DND-41 (cell line): ENCODE measurements around the gene GLMN.

Source experiments
- ATAC-seq: fragments of 200-7000 bp; cut with Tn5 transposase; 3 replicates; pipeline ENCODE4 v1.9.1; 2021; ENCODE audit warnings: low read depth; ENCODE audit not compliant: insufficient read depth
- DNase-seq: peaks from one replicate; pipeline ENCODE4 v3.0.0-alpha.2; 2020
- H2AFZ ChIP-seq: 2 replicates; pipeline ENCODE4 v1.6.0; 2012; ENCODE audit warnings: low read depth, low read length
- H3K27ac ChIP-seq: 2 replicates; pipeline ENCODE4 v1.5.1; 2012; ENCODE audit warnings: low read length, inconsistent platforms
- H3K27me3 ChIP-seq: fragments of 200-600 bp; sonication (generic); 2 replicates; pipeline ENCODE4 v1.6.0; 2012; ENCODE audit warnings: low read length, mild to moderate bottlenecking, inconsistent platforms; ENCODE audit not compliant: insufficient read depth, poor library complexity
- H3K36me3 ChIP-seq: 2 replicates; pipeline ENCODE4 v1.5.1; 2012; ENCODE audit warnings: low read length, inconsistent platforms; ENCODE audit not compliant: insufficient read depth
- H3K4me1 ChIP-seq: 2 replicates; pipeline ENCODE4 v1.5.1; 2012; ENCODE audit warnings: mild to moderate bottlenecking, low read length; ENCODE audit not compliant: insufficient read depth
- H3K4me2 ChIP-seq: 2 replicates; pipeline ENCODE4 v1.6.0; 2012; ENCODE audit warnings: mild to moderate bottlenecking, moderate library complexity, low read length, inconsistent platforms; ENCODE audit not compliant: insufficient read depth
- H3K4me3 ChIP-seq, 2 experiments: fragments of 200-600 bp in 1 of 2; shearing (Covaris generic) in 1 of 2; 2 replicates each; pipeline ENCODE4 v1.5.1; 2012 to 2016; ENCODE audit warnings: inconsistent platforms in 2 of 2, low read length in 2 of 2, mild to moderate bottlenecking in 2 of 2, low read depth in 1 of 2, moderate library complexity in 1 of 2
- H3K79me2 ChIP-seq: 2 replicates; pipeline ENCODE4 v1.6.0; 2012; ENCODE audit warnings: low read length, inconsistent platforms; ENCODE audit not compliant: insufficient read depth
- H3K9ac ChIP-seq: 2 replicates; pipeline ENCODE4 v1.6.0; 2012; ENCODE audit warnings: low read depth, mild to moderate bottlenecking, inconsistent platforms, low read length, moderate library complexity
- H3K9me3 ChIP-seq: 2 replicates; pipeline ENCODE4 v1.5.1; 2012; ENCODE audit warnings: low read length, moderate library complexity, mild to moderate bottlenecking, inconsistent platforms; ENCODE audit not compliant: insufficient read depth, severe bottlenecking
- H4K20me1 ChIP-seq: 2 replicates; pipeline ENCODE4 v1.6.0; 2012; ENCODE audit warnings: low read length; ENCODE audit not compliant: insufficient read depth
- CTCF ChIP-seq: IDR thresholded peaks from 2 replicates; pipeline ENCODE4 v1.5.1; 2012; ENCODE audit warnings: borderline replicate concordance, low read length, moderate library complexity, mild to moderate bottlenecking; ENCODE audit not compliant: poor library complexity, severe bottlenecking; ENCODE audit errors: extremely low read depth
- EZH2 ChIP-seq: IDR thresholded peaks from 3 replicates; pipeline ENCODE4 v1.6.1; 2012; ENCODE audit warnings: borderline replicate concordance, low read depth, mild to moderate bottlenecking, moderate library complexity, low read length, inconsistent platforms; ENCODE audit not compliant: severe bottlenecking

The GLMN gene

GRCh38 chr1:92298573-92299476 lies at the start of gene GLMN, which contains the start of gene RPAP2:
Gene GLMN (minus strand): TSS chr1:92298987. CDS start chr1:92297999, 988 bp downstream.
Gene RPAP2 (plus strand): TSS chr1:92299059. CDS start chr1:92299074, 15 bp downstream.
- no peak for TF ChIP-seq EZH2
- no peak for TF ChIP-seq CTCF
- Histone ChIP-seq H3K4me1 (peaks cover 47% of the 10 kb centered on the region), H3K27me3 (no peaks in the 10 kb centered on the region), H2AFZ (peak within 1 kb of the TSS; percentile 89), H3K4me2 (peak within 1 kb of the TSS; percentile 82), H4K20me1 (no peaks in the 10 kb centered on the region; the same call in 1 of the 2 replicates), H3K9me3 (no peaks in the 10 kb centered on the region), H3K36me3 (peaks cover 43% of the 10 kb centered on the region), H3K4me3 (peak within 1 kb of the TSS; percentile 67 to 78), H3K27ac (peak within 1 kb of the TSS; percentile 91), H3K79me2 (peaks cover 61% of the 10 kb centered on the region), H3K9ac (peak within 1 kb of the TSS; percentile 73)
- DNase-seq (peak; percentile 75), ATAC-seq (peak; percentile 93)

- no peak overlapping the region for H3K27ac ChIP-seq
- H3K36me3 ChIP-seq = peaks cover 48% of the 10 kb centered on the region
- H3K4me1 ChIP-seq = peaks cover 24% of the 10 kb centered on the region
- ATAC-seq (peak; percentile 43; the same call in 1 of the 3 replicates), DNase-seq (no peak)
- no peak overlapping the region for H3K4me3 ChIP-seq
- no peak for TF ChIP-seq CTCF
- no peak for TF ChIP-seq EZH2
- no peaks in the 10 kb centered on the region for H3K27me3 ChIP-seq
- no peaks in the 10 kb centered on the region for H4K20me1 ChIP-seq
- H3K9ac ChIP-seq = no peak overlapping the region
- no peak overlapping the region for H2AFZ ChIP-seq
- no peaks in the 10 kb centered on the region for H3K9me3 ChIP-seq
- no peaks in the 10 kb centered on the region for H3K79me2 ChIP-seq
- no peak overlapping the region for H3K4me2 ChIP-seq
Measured at GRCh38 chr1:92346866-92347640, 48.3 kb upstream of the GLMN start.

GRCh38 chr1:92343061-92343460 lies 44.3 kb upstream of the GLMN start:
- TF ChIP-seq CTCF (no peak), EZH2 (no peak)
- peaks cover 43% of the 10 kb centered on the region; the same call in 1 of the 2 replicates for H3K36me3 ChIP-seq

More at GRCh38 chr1:92343061-92343460, 44.3 kb upstream of the GLMN start:
- Histone ChIP-seq H4K20me1 (no peaks in the 10 kb centered on the region), H3K27me3 (no peaks in the 10 kb centered on the region), H2AFZ (no peak overlapping the region), H3K4me3 (no peak overlapping the region), H3K9me3 (no peaks in the 10 kb centered on the region), H3K4me2 (no peak overlapping the region), H3K27ac (no peak overlapping the region), H3K79me2 (no peaks in the 10 kb centered on the region), H3K9ac (no peak overlapping the region), H3K4me1 (peaks cover 14% of the 10 kb centered on the region)
- ATAC-seq (no peak), DNase-seq (no peak)
